ENCODE measurements around the gene FAM219A. TPM values are rescaled to one million over a fixed set of nuclear protein-coding genes. Genes with fewer than 3 reads are reported as not detected.

FAM219A gene
- total RNA-seq, 1 experiment from 2014 or later, result 17.1 TPM

GRCh38 chr9:34374339-34374738, 84.0 kb downstream of the FAM219A start:
- Histone ChIP-seq H3K9me2 (replicated peaks; ENCODE audit: low read length) (no peaks in the 10 kb centered on the region), H4K20me1 (ENCODE audit: low read length) (no peaks in the 10 kb centered on the region), H3K27ac (ENCODE audit: low read length) (no peak overlapping the region), H3K9ac (ENCODE audit: low read length) (no peak overlapping the region), H3K4me2 (ENCODE audit: low read length) (no peak overlapping the region), H2AFZ (ENCODE audit: low read length) (no peak overlapping the region), H3K79me2 (ENCODE audit: low read length) (no peaks in the 10 kb centered on the region), H3K4me1 (ENCODE audit: insufficient read depth, low read length) (peaks cover 14% of the 10 kb centered on the region), H3K36me3 (ENCODE audit: low read depth, low read length) (no peaks in the 10 kb centered on the region), H3K4me3 (ENCODE audit: low read length) (no peak overlapping the region), H3K27me3 (ENCODE audit: low read length) (no peaks in the 10 kb centered on the region), H3K9me3 (ENCODE audit: low read length) (no peaks in the 10 kb centered on the region), H3F3A (ENCODE audit: low read length, unreplicated experiment) (no peaks in the 10 kb centered on the region)
- ATAC-seq (no peak), DNase-seq (no peak)
- CTCF ChIA-PET, result interaction anchor here (1.4 kb wide), 1 partner anchor 30 kb away, joined by 3 read pairs; no protein-coding TSS in a partner anchor
- TF ChIP-seq EZH2phosphoT487 (IDR thresholded peaks at IDR 0.05; ENCODE audit: borderline replicate concordance, low read length) (no peak), EZH2 (IDR thresholded peaks at IDR 0.05; ENCODE audit: low read length, unreplicated experiment) (no peak)
- TF ChIP-seq, protein P1, sequence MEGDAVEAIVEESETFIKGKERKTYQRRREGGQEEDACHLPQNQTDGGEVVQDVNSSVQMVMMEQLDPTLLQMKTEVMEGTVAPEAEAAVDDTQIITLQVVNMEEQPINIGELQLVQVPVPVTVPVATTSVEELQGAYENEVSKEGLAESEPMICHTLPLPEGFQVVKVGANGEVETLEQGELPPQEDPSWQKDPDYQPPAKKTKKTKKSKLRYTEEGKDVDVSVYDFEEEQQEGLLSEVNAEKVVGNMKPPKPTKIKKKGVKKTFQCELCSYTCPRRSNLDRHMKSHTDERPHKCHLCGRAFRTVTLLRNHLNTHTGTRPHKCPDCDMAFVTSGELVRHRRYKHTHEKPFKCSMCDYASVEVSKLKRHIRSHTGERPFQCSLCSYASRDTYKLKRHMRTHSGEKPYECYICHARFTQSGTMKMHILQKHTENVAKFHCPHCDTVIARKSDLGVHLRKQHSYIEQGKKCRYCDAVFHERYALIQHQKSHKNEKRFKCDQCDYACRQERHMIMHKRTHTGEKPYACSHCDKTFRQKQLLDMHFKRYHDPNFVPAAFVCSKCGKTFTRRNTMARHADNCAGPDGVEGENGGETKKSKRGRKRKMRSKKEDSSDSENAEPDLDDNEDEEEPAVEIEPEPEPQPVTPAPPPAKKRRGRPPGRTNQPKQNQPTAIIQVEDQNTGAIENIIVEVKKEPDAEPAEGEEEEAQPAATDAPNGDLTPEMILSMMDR (conservative IDR thresholded peaks at IDR 0.05; ENCODE audit: low read depth, low read length), result no peak
- no TSS peak for BruUV-seq (replicated peaks)
- intact Hi-C loops (cut with micrococcal nuclease), result no loop called here
- POLR2A ChIA-PET (ENCODE audit: unreplicated experiment), result no interaction called here

DNA sequence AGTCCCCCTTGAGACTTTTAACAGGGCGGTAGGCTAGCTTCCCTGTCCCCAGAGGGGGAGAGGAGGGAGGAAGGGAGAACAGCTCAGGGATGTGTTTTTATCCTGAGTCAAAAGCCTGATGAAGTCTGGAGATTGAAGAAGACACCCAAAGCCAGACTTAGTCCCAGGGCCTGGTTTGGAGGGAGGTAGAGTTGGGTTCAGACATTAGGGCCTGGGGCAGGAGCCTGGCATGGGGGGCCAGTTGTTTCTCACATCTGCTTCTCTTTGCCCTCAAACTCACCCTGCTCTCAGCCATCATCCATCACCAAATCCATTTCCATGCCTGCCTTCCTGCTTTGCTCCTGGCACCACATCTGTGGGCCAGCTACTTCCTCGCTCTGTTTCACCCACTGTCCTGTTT, 84.6 kb downstream of the FAM219A start:
- Histone ChIP-seq H2AFZ (ENCODE audit: low read length) (no peak overlapping the region), H3K79me2 (ENCODE audit: low read length) (no peaks in the 10 kb centered on the region), H3K9ac (ENCODE audit: low read length) (no peak overlapping the region)

GRCh38 chr9:34372467-34373011, 85.8 kb downstream of the FAM219A start:
- Histone ChIP-seq H3K9me2 (replicated peaks; ENCODE audit: low read length) (no peaks in the 10 kb centered on the region), H3F3A (ENCODE audit: low read length, unreplicated experiment) (no peaks in the 10 kb centered on the region), H3K36me3 (ENCODE audit: low read depth, low read length) (no peaks in the 10 kb centered on the region), H3K79me2 (ENCODE audit: low read length) (no peaks in the 10 kb centered on the region), H3K4me1 (ENCODE audit: insufficient read depth, low read length) (peaks cover 14% of the 10 kb centered on the region), H3K4me3 (ENCODE audit: low read length) (no peak overlapping the region), H3K9me3 (ENCODE audit: low read length) (no peaks in the 10 kb centered on the region), H3K27ac (ENCODE audit: low read length) (no peak overlapping the region), H4K20me1 (ENCODE audit: low read length) (no peaks in the 10 kb centered on the region), H3K4me2 (ENCODE audit: low read length) (no peak overlapping the region), H3K9ac (ENCODE audit: low read length) (no peak overlapping the region), H3K27me3 (ENCODE audit: low read length) (no peaks in the 10 kb centered on the region), H2AFZ (ENCODE audit: low read length) (no peak overlapping the region)
- ChIA-PET CTCF (no interaction called here), POLR2A (ENCODE audit: unreplicated experiment) (no interaction called here)
- intact Hi-C loops (cut with micrococcal nuclease), result no loop called here
- TF ChIP-seq EZH2 (IDR thresholded peaks at IDR 0.05; ENCODE audit: low read length, unreplicated experiment) (no peak), EZH2phosphoT487 (IDR thresholded peaks at IDR 0.05; ENCODE audit: borderline replicate concordance, low read length) (no peak)
- TF ChIP-seq, protein P1 (conservative IDR thresholded peaks at IDR 0.05; ENCODE audit: low read depth, low read length), result no peak
- DNase-seq (no peak), ATAC-seq (no peak)
- BruUV-seq (replicated peaks), result no TSS peak

More for the DNA sequence above, 84.6 kb downstream of the FAM219A start:
- no peak for DNase-seq
- TF ChIP-seq EZH2 (IDR thresholded peaks at IDR 0.05; ENCODE audit: low read length, unreplicated experiment), result no peak
- TF ChIP-seq EZH2phosphoT487 (IDR thresholded peaks at IDR 0.05; ENCODE audit: borderline replicate concordance, low read length), result no peak
- TF ChIP-seq, protein P1 (conservative IDR thresholded peaks at IDR 0.05; ENCODE audit: low read depth, low read length), result no peak
- Histone ChIP-seq H3K9me2 (replicated peaks; ENCODE audit: low read length) (no peaks in the 10 kb centered on the region), H3K4me3 (ENCODE audit: low read length) (no peak overlapping the region), H3K36me3 (ENCODE audit: low read depth, low read length) (no peaks in the 10 kb centered on the region), H3F3A (ENCODE audit: low read length, unreplicated experiment) (no peaks in the 10 kb centered on the region), H3K4me1 (ENCODE audit: insufficient read depth, low read length) (peaks cover 14% of the 10 kb centered on the region), H3K9me3 (ENCODE audit: low read length) (no peaks in the 10 kb centered on the region), H4K20me1 (ENCODE audit: low read length) (no peaks in the 10 kb centered on the region), H3K4me2 (ENCODE audit: low read length) (no peak overlapping the region), H3K27me3 (ENCODE audit: low read length) (no peaks in the 10 kb centered on the region), H3K27ac (ENCODE audit: low read length) (no peak overlapping the region)
- ChIA-PET POLR2A (ENCODE audit: unreplicated experiment) (no interaction called here), CTCF (no interaction called here)
- intact Hi-C loops (cut with micrococcal nuclease), result no loop called here
- BruUV-seq (replicated peaks), result no TSS peak
- ATAC-seq, result no peak
